ENCODE measurements around the gene GALNT6. TPM values are rescaled to one million over a fixed set of nuclear protein-coding genes. Genes with fewer than 3 reads are reported as not detected.

GALNT6 gene
- total and polyA plus RNA-seq, 2 of the 13 experiments (the other 11 are each of a cell fraction or from before 2014, with no cell fraction given), result 1.0 to 1.1 TPM

GRCh38 chr12:51362747-51363342 is 28.4 kb downstream of the GALNT6 start:
- ChIA-PET CTCF (ENCODE audit: low intra/inter-chr PET ratio, low total read pairs) (no interaction called here), POLR2A (no interaction called here)
- H3K36me3 ChIP-seq (replicated peaks in 1 of 2; ENCODE audit: control insufficient read depth in 1 of 2, insufficient read depth in 2 of 2, low read length in 2 of 2), result no peaks in the 10 kb centered on the region
- H3K4me3 ChIP-seq (replicated peaks in 1 of 3; ENCODE audit: insufficient read depth in 1 of 3, low read depth in 2 of 3, low read length in 3 of 3), result peak overlapping the region in 1 of 3 experiments; percentile 14; a peak in 1 of 6 replicates
- peaks cover 55% of the 10 kb centered on the region for H3K4me1 ChIP-seq (ENCODE audit: insufficient read depth, low read length)
- DNase-seq (ENCODE audit: low spot score) (no peak), FAIRE-seq (no peak), ATAC-seq (no peak)
- H4K20me1 ChIP-seq (ENCODE audit: insufficient read depth, low read length), result no peaks in the 10 kb centered on the region
- TF ChIP-seq ADNP (CRISPR knock-in tag; IDR thresholded peaks at IDR 0.05) (no peak), ZNF121 (CRISPR knock-in tag; IDR thresholded peaks at IDR 0.05) (peak; percentile 89), SP4 (CRISPR knock-in tag; IDR thresholded peaks at IDR 0.05) (no peak), ETS1 (CRISPR knock-in tag; IDR thresholded peaks at IDR 0.05) (no peak)
- peak overlapping the region; percentile 31; the same call in 1 of the 2 replicates for H3K9ac ChIP-seq (ENCODE audit: insufficient read depth, low read depth, low read length)
- H3K27me3 ChIP-seq (ENCODE audit: control insufficient read depth in 1 of 2, insufficient read depth in 2 of 2, low read length in 2 of 2), result 0 out of 5 replicates have a peak, but pooled peaks cover 0 to 2% of the 10 kb centered on the region in 2 experiments
- no peaks in the 10 kb centered on the region for H3K79me2 ChIP-seq (ENCODE audit: insufficient read depth, low read length)
- in situ Hi-C loops (cut with HindIII; ENCODE audit: extremely low pct_ligation_motif_present, low pct_unique_long_range_greater_than_20kb), result no loop called here
- H3K4me2 ChIP-seq (ENCODE audit: low read depth, low read length), result peak overlapping the region; percentile 41
- BruUV-seq (replicated peaks), result TSS peak; percentile 94
- intact Hi-C loops (cut with micrococcal nuclease; ENCODE audit: unreplicated experiment), result no loop called here
- WGBS (ENCODE audit: low lambda C conversion rate), result 83% methylated on average over 2 of the region's 2 CpGs
- H2AFZ ChIP-seq (ENCODE audit: low read length), result no peak overlapping the region
- H3K27ac ChIP-seq (ENCODE audit: extremely low read length, insufficient read depth, low read length), result peak overlapping the region; percentile 30
- no peaks in the 10 kb centered on the region for H3K9me3 ChIP-seq (ENCODE audit: low read length)

- DNase-seq (ENCODE audit: low spot score) (peak; percentile 72), ATAC-seq (peak; percentile 76), FAIRE-seq (peak; percentile 37)
- Histone ChIP-seq H3K4me3 (replicated peaks in 1 of 3; ENCODE audit: insufficient read depth in 1 of 3, low read depth in 2 of 3, low read length in 3 of 3) (peak overlapping the region in 1 of 3 experiments; percentile 14; a peak in 1 of 6 replicates), H3K27me3 (ENCODE audit: control insufficient read depth in 1 of 2, insufficient read depth in 2 of 2, low read length in 2 of 2) (0 out of 5 replicates have a peak, but pooled peaks cover 0 to 2% of the 10 kb centered on the region in 2 experiments), H2AFZ (ENCODE audit: low read length) (no peak overlapping the region), H3K79me2 (ENCODE audit: insufficient read depth, low read length) (no peaks in the 10 kb centered on the region), H3K9me3 (ENCODE audit: low read length) (no peaks in the 10 kb centered on the region), H3K27ac (ENCODE audit: extremely low read length, insufficient read depth, low read length) (peak overlapping the region; percentile 48), H3K36me3 (replicated peaks in 1 of 2; ENCODE audit: control insufficient read depth in 1 of 2, insufficient read depth in 2 of 2, low read length in 2 of 2) (no peaks in the 10 kb centered on the region), H4K20me1 (ENCODE audit: insufficient read depth, low read length) (no peaks in the 10 kb centered on the region), H3K9ac (ENCODE audit: insufficient read depth, low read depth, low read length) (peak overlapping the region; percentile 31), H3K4me2 (ENCODE audit: low read depth, low read length) (peak overlapping the region; percentile 41), H3K4me1 (ENCODE audit: insufficient read depth, low read length) (peaks cover 55% of the 10 kb centered on the region)
- ChIA-PET POLR2A (no interaction called here), CTCF (ENCODE audit: low intra/inter-chr PET ratio, low total read pairs) (no interaction called here)
- no TSS peak for BruUV-seq (replicated peaks)
- WGBS (ENCODE audit: low lambda C conversion rate), result no CpG with 5 or more reads among the region's 6 CpGs
- intact Hi-C loops (cut with micrococcal nuclease; ENCODE audit: unreplicated experiment) (no loop called here), in situ Hi-C loops (cut with HindIII; ENCODE audit: extremely low pct_ligation_motif_present, low pct_unique_long_range_greater_than_20kb) (no loop called here)
- TF ChIP-seq E2F1 (CRISPR knock-in tag; IDR thresholded peaks at IDR 0.05) (no peak), MAZ (IDR thresholded peaks at IDR 0.05; ENCODE audit: borderline replicate concordance, low read depth, low read length) (peak; percentile 67; the same call in 1 of the 2 replicates), MAZ (CRISPR knock-in tag; IDR thresholded peaks at IDR 0.05; ENCODE audit: low read depth) (no peak), EHMT2 (IDR thresholded peaks at IDR 0.05; ENCODE audit: borderline replicate concordance, low read depth, low read length) (no peak), ZNF605 (CRISPR knock-in tag; IDR thresholded peaks at IDR 0.05) (no peak), TARDBP (CRISPR knock-in tag; IDR thresholded peaks at IDR 0.05) (no peak), CTCF (CRISPR knock-in tag; IDR thresholded peaks at IDR 0.05) (peak; percentile 41), RCOR2 (CRISPR knock-in tag; IDR thresholded peaks at IDR 0.05) (no peak), HNRNPL (IDR thresholded peaks at IDR 0.05; ENCODE audit: low read depth, low read length) (0 out of 2 replicates have a peak, but pooled peaks have one; percentile 47), PHF8 (CRISPR knock-in tag; IDR thresholded peaks at IDR 0.05) (no peak), SALL1 (CRISPR knock-in tag; IDR thresholded peaks at IDR 0.05) (0 out of 2 replicates have a peak, but pooled peaks have one; percentile 29)
Observed at GRCh38 chr12:51362307-51362706, 28.9 kb downstream of the GALNT6 start.

Data from HepG2 (cell line).